ENCODE measurements around the gene ID1. TPM values are rescaled to one million over a fixed set of nuclear protein-coding genes. Genes with fewer than 3 reads are reported as not detected.

Gene ID1
- total and polyA plus RNA-seq, 2 of the 13 experiments (the other 11 are each of a cell fraction or from before 2014, with no cell fraction given), result 320 to 419 TPM

DNA sequence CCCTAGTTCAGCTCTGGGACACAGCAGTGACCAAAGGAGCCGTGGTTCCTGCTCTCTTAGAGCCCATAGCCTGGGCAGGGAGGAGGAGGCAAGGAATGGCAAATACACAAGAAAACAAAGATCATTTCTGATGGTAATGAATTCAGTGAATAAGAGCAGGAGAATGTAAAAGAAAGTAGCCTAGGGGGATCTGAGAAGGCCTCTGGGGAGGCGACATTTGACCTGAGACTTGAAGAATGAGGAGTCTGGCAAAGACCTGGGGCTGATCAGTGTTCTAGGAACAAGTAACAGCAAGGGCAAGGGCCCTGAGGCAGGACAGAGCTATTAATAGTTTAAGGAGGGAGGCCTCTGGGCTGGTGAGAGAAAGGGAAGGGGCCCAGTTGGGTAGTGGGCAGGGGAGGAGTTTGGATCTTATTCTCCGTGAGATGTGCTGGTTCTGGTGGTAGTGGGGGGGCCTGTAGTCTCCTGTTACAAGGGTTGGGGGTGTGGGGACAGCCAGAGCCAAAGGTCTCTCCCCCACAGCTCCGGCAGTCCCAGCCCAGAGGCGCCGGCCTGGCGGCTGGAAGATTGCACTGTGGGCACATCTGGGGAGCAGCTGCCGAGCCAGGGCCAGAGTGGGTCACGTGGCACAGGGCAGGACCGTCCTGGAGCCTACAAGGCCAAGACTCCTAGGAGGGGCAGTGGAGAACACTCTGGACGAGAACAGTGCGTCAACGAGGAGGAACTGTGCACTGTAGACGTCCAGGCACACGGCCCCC lies 9.3 kb upstream of the ID1 start (continued):
- TF ChIP-seq, protein P1, sequence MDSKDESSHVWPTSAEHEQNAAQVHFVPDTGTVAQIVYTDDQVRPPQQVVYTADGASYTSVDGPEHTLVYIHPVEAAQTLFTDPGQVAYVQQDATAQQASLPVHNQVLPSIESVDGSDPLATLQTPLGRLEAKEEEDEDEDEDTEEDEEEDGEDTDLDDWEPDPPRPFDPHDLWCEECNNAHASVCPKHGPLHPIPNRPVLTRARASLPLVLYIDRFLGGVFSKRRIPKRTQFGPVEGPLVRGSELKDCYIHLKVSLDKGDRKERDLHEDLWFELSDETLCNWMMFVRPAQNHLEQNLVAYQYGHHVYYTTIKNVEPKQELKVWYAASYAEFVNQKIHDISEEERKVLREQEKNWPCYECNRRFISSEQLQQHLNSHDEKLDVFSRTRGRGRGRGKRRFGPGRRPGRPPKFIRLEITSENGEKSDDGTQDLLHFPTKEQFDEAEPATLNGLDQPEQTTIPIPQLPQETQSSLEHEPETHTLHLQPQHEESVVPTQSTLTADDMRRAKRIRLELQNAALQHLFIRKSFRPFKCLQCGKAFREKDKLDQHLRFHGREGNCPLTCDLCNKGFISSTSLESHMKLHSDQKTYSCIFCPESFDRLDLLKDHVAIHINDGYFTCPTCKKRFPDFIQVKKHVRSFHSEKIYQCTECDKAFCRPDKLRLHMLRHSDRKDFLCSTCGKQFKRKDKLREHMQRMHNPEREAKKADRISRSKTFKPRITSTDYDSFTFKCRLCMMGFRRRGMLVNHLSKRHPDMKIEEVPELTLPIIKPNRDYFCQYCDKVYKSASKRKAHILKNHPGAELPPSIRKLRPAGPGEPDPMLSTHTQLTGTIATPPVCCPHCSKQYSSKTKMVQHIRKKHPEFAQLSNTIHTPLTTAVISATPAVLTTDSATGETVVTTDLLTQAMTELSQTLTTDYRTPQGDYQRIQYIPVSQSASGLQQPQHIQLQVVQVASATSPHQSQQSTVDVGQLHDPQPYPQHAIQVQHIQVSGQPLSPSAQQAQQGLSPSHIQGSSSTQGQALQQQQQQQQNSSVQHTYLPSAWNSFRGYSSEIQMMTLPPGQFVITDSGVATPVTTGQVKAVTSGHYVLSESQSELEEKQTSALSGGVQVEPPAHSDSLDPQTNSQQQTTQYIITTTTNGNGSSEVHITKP (CRISPR knock-in tag; IDR thresholded peaks at IDR 0.05; ENCODE audit: low read depth), result peak; percentile 93
- TF ChIP-seq ZNF263 (CRISPR knock-in tag; IDR thresholded peaks at IDR 0.05) (peak; percentile 12), SIX4 (CRISPR knock-in tag; IDR thresholded peaks at IDR 0.05) (peak; percentile 86), ZNF10 (CRISPR knock-in tag; IDR thresholded peaks at IDR 0.05; ENCODE audit: borderline replicate concordance, low read depth) (no peak), ZNF768 (CRISPR knock-in tag; IDR thresholded peaks at IDR 0.05) (peak; percentile 99), HDAC6 (IDR thresholded peaks at IDR 0.05; ENCODE audit: low read depth, low read length) (no peak), ZNF839 (CRISPR knock-in tag; IDR thresholded peaks at IDR 0.05; ENCODE audit: borderline replicate concordance) (0 out of 2 replicates have a peak, but pooled peaks have one; percentile 78), TP53 (CRISPR knock-in tag; conservative IDR thresholded peaks at IDR 0.05) (no peak), HOXA9 (CRISPR knock-in tag; IDR thresholded peaks at IDR 0.05; ENCODE audit: borderline replicate concordance) (no peak), FOXP1 (IDR thresholded peaks at IDR 0.05) (no peak), FOXP1 (CRISPR knock-in tag; IDR thresholded peaks at IDR 0.05) (0 out of 2 replicates have a peak, but pooled peaks have one; percentile 24), ZNF629 (CRISPR knock-in tag; conservative IDR thresholded peaks at IDR 0.05) (peak; percentile 48; the same call in 1 of the 2 replicates), RFX1 (IDR thresholded peaks at IDR 0.05) (no peak), POLR2G (IDR thresholded peaks at IDR 0.05; ENCODE audit: low read depth, low read length) (peak; percentile 68), ZNF142 (CRISPR knock-in tag; IDR thresholded peaks at IDR 0.05) (peak; percentile 48; the same call in 1 of the 2 replicates), ZFP91 (CRISPR knock-in tag; IDR thresholded peaks at IDR 0.05; ENCODE audit: borderline replicate concordance) (peak; percentile 65), JUN (CRISPR knock-in tag; IDR thresholded peaks at IDR 0.05) (0 out of 2 replicates have a peak, but pooled peaks have one; percentile 32)
- TF ChIP-seq, protein P2, sequence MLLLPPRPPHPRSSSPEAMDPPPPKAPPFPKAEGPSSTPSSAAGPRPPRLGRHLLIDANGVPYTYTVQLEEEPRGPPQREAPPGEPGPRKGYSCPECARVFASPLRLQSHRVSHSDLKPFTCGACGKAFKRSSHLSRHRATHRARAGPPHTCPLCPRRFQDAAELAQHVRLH (CRISPR knock-in tag; IDR thresholded peaks at IDR 0.05; ENCODE audit: borderline replicate concordance, low read depth), result peak; percentile 63; the same call in 1 of the 2 replicates

All from HepG2 (cell line).